ENCODE measurements around the gene PTPRM.

DNA sequence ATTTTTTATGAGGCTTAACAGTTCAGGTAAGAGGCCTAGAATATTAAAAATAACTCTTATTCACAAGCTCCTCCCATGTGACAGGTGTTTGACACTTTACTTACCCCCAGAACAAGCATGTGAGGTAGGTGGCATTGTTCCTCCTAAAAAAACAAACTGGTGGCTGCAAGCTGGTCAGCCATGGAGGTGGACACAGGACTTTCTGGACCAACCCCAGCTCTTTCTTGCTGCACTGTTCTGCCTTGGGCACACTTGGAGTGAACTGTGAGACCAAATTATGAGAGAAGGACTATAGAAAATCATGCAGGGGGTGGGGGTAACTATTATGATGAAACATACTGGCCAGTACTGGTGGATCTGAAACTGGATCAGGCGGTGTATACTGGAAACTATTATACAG, 56.6 kb downstream of the PTPRM start:
- TF ChIP-seq, protein P1, sequence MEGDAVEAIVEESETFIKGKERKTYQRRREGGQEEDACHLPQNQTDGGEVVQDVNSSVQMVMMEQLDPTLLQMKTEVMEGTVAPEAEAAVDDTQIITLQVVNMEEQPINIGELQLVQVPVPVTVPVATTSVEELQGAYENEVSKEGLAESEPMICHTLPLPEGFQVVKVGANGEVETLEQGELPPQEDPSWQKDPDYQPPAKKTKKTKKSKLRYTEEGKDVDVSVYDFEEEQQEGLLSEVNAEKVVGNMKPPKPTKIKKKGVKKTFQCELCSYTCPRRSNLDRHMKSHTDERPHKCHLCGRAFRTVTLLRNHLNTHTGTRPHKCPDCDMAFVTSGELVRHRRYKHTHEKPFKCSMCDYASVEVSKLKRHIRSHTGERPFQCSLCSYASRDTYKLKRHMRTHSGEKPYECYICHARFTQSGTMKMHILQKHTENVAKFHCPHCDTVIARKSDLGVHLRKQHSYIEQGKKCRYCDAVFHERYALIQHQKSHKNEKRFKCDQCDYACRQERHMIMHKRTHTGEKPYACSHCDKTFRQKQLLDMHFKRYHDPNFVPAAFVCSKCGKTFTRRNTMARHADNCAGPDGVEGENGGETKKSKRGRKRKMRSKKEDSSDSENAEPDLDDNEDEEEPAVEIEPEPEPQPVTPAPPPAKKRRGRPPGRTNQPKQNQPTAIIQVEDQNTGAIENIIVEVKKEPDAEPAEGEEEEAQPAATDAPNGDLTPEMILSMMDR (IDR thresholded peaks at IDR 0.05): no peak
- TF ChIP-seq POLR2A (IDR thresholded peaks at IDR 0.05): no peak

Data from lower leg skin (tissue), 3 donors.